ENCODE measurements around the gene CTLA4. TPM values are rescaled to one million over a fixed set of nuclear protein-coding genes. Genes with fewer than 3 reads are reported as not detected.

CTLA4 gene
- total RNA-seq, 1 donor from 2014 or later = not detected

- Mint-ChIP-seq H3K36me3 (ENCODE audit: low read depth) (no peaks in the 10 kb centered on the region), H3K4me1 (ENCODE audit: low read depth) (peaks cover 26% of the 10 kb centered on the region), H3K27me3 (ENCODE audit: low read depth) (peaks cover 3% of the 10 kb centered on the region), H3K9me3 (ENCODE audit: low read depth) (no peaks in the 10 kb centered on the region), H3K4me3 (ENCODE audit: unreplicated experiment) (no peak overlapping the region), H3K27ac (ENCODE audit: unreplicated experiment) (peak overlapping the region; percentile 6)
- DNase-seq (ENCODE audit: low spot score) = no peak
- TF ChIP-seq CTCF (IDR thresholded peaks at IDR 0.05) = peak; percentile 65
These were observed 42.4 kb downstream of the CTLA4 start for GRCh38 chr2:203909974-203910373.

DNA sequence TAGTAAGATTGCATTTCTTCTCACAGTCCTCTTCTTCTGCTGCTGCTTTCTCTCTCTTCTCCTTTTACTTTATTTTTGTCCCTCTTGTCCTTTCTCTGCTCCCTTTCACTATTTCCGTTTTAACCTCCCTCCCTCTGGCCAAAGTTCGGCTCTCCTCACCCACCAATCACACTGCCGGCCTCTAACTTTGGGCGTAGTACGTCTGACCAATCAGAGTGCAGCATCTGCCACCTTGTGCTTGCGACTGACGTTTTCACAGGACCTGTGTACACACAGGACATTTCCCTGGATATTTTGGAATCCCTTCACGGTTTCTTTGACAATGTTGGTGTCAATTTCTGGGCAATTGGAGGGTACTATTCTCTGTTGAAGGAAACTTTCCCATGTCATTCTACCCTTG, 46.4 kb downstream of the CTLA4 start:
- Mint-ChIP-seq H3K27me3 (ENCODE audit: low read depth) (peaks cover 3% of the 10 kb centered on the region), H3K36me3 (ENCODE audit: low read depth) (no peaks in the 10 kb centered on the region), H3K9me3 (ENCODE audit: low read depth) (no peaks in the 10 kb centered on the region), H3K4me1 (ENCODE audit: low read depth) (peaks cover 27% of the 10 kb centered on the region), H3K4me3 (ENCODE audit: unreplicated experiment) (no peak overlapping the region), H3K27ac (ENCODE audit: unreplicated experiment) (no peak overlapping the region)
- DNase-seq (ENCODE audit: low spot score) = no peak
- no peak for TF ChIP-seq CTCF (IDR thresholded peaks at IDR 0.05)

DNA sequence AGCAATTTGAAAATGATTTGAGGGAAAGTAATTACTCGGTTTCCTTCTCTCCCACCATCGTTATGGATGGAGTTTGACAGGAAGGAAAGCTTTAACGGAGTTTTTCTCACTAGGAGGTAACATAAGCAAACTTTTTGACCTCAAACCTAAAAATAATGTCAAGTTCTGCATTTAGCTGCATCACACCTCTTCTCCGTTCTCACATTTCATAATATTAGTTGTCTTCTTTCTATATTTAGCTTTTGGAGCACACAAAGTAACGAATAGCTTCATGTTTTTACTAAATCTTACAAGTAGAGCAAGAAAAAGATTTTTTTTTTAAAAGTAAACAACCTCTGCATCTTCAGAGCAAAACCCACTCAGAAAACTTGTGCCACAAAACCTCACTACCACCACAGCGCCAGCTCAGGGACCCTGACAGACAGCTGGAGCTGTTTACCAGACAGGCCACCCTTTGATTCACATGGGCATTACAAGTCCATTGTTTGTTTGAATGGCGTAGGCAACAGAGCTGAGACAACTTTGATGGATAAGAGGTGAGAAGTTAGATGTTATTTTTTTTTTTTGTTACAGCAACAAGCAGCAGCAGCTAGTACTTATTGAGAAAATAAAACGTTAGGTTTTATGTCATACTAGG, 47.1 kb downstream of the CTLA4 start:
- no peak for TF ChIP-seq CTCF (IDR thresholded peaks at IDR 0.05)
- H3K27me3 Mint-ChIP-seq (ENCODE audit: low read depth) = peaks cover 3% of the 10 kb centered on the region
- H3K4me1 Mint-ChIP-seq (ENCODE audit: low read depth) = peaks cover 20% of the 10 kb centered on the region
- no peaks in the 10 kb centered on the region for H3K36me3 Mint-ChIP-seq (ENCODE audit: low read depth)
- H3K27ac Mint-ChIP-seq (ENCODE audit: unreplicated experiment) = no peak overlapping the region
- DNase-seq (ENCODE audit: low spot score) = no peak
- H3K9me3 Mint-ChIP-seq (ENCODE audit: low read depth) = no peaks in the 10 kb centered on the region
- no peak overlapping the region for H3K4me3 Mint-ChIP-seq (ENCODE audit: unreplicated experiment)

DNA sequence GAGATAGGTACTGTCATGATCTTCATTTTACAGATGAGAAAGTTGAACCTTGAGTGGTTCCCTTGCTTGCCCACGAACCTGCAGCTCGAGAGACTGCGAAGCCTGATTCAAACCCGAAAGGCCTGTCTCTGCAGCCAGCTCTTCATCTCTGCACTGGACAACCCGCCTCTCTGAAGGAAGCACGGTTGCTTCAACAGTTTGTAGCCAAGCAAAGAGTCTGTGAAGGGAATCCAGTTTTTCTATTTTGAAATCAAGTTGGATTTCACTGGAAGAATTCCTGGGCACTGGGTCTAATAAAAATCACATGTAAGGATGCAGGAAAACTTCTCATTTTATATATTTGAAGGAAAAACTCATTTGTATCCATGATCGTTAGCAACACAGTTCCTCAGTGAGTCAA, 47.7 kb downstream of the CTLA4 start:
- Mint-ChIP-seq H3K4me3 (ENCODE audit: unreplicated experiment) (no peak overlapping the region), H3K27ac (ENCODE audit: unreplicated experiment) (no peak overlapping the region), H3K27me3 (ENCODE audit: low read depth) (peaks cover 3% of the 10 kb centered on the region), H3K9me3 (ENCODE audit: low read depth) (no peaks in the 10 kb centered on the region), H3K36me3 (ENCODE audit: low read depth) (no peaks in the 10 kb centered on the region), H3K4me1 (ENCODE audit: low read depth) (peaks cover 14% of the 10 kb centered on the region)
- TF ChIP-seq CTCF (IDR thresholded peaks at IDR 0.05) = no peak
- DNase-seq (ENCODE audit: low spot score) = no peak

- Mint-ChIP-seq H3K27ac (ENCODE audit: unreplicated experiment) (no peak overlapping the region), H3K4me3 (ENCODE audit: unreplicated experiment) (no peak overlapping the region), H3K36me3 (ENCODE audit: low read depth) (no peaks in the 10 kb centered on the region), H3K4me1 (ENCODE audit: low read depth) (peaks cover 14% of the 10 kb centered on the region), H3K9me3 (ENCODE audit: low read depth) (no peaks in the 10 kb centered on the region), H3K27me3 (ENCODE audit: low read depth) (peaks cover 3% of the 10 kb centered on the region)
- no peak for TF ChIP-seq CTCF (IDR thresholded peaks at IDR 0.05)
- no peak for DNase-seq (ENCODE audit: low spot score)
These were observed 49.2 kb downstream of the CTLA4 start for GRCh38 chr2:203916756-203917155.

Measured in chondrocyte (in vitro differentiated cells).